Thyroid gland (tissue), 4 donors: ENCODE measurements around the gene SLC10A2.

ENCODE experiments used
- POLR2A ChIP-seq, 2 donors: fragments of 450-650 bp; IDR thresholded peaks; one replicate each; pipeline ENCODE4 v1.6.1; 2017; ENCODE audit warnings: antibody characterized with exemption in 2 of 2, mild to moderate bottlenecking in 2 of 2, moderate library complexity in 1 of 2
- TF ChIP-seq, protein P1 (sequence below), 6 experiments: fragments of 200-600 bp in 3 of 6; fragments of 450-650 bp in 3 of 6; sonication (generic) in 3 of 6; IDR thresholded peaks; one replicate each; pipeline ENCODE4 v1.5.1; 2016 to 2019; ENCODE audit warnings: antibody characterized with exemption in 6 of 6, mild to moderate bottlenecking in 2 of 6, inconsistent platforms in 1 of 6, moderate library complexity in 1 of 6

DNA sequence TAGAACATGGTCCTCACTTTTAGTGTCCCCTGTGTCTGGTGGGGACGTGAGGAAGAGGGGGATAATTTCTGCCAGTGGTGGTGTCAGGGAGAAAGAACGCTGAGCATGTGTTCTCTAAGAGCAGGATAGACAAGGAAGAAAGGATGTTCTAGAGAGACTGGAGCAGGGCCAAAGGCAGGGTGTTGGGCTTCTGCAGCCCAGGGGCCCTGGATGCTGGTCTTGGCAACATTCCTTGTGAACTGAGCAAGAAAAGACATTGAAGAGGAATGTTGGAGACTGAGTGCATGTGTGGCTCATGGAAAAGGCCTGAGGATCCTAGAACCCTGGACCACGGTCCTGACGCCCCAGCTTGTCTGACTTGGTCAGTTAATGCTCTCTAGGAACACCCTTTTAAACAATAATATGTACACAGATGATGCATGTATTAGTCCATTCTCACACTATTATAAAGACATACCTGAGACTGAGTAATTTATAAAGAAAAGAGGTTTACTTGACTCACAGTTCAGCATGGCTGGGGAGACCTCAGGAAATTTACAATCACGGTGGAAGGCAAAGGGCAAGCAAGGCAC lies 33.6 kb upstream of the SLC10A2 start:
- TF ChIP-seq, protein P1, sequence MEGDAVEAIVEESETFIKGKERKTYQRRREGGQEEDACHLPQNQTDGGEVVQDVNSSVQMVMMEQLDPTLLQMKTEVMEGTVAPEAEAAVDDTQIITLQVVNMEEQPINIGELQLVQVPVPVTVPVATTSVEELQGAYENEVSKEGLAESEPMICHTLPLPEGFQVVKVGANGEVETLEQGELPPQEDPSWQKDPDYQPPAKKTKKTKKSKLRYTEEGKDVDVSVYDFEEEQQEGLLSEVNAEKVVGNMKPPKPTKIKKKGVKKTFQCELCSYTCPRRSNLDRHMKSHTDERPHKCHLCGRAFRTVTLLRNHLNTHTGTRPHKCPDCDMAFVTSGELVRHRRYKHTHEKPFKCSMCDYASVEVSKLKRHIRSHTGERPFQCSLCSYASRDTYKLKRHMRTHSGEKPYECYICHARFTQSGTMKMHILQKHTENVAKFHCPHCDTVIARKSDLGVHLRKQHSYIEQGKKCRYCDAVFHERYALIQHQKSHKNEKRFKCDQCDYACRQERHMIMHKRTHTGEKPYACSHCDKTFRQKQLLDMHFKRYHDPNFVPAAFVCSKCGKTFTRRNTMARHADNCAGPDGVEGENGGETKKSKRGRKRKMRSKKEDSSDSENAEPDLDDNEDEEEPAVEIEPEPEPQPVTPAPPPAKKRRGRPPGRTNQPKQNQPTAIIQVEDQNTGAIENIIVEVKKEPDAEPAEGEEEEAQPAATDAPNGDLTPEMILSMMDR (IDR thresholded peaks at IDR 0.05): no peak
- no peak for TF ChIP-seq POLR2A (IDR thresholded peaks at IDR 0.05)
